Left forelimb (tissue), 1 donor: ENCODE measurements around the gene GPC4.

Experiments used
- DNase-seq: peaks from one replicate; pipeline ENCODE4 v3.0.0-alpha.2; 2018; ENCODE audit warnings: low spot score

The GPC4 gene

DNA sequence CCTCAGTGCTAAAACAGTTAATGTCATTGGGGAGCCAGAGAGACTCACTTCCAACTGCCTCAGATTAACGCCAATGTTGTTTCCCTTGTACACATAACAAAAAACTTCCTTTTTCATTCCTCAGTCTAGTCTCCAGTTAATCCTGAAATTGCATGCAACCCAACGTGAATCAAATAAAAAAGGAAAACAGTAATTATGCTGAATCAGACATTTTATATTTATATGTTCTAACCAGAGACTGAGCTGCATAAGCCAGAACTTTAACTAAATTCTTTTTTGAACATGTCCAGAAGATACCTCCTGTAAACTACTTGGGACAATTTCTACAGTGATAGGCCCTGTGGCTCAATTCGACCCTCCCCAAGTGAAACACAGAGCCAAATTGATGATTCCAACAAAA is 4.7 kb downstream of the GPC4 start:
- DNase-seq: no peak

DNA sequence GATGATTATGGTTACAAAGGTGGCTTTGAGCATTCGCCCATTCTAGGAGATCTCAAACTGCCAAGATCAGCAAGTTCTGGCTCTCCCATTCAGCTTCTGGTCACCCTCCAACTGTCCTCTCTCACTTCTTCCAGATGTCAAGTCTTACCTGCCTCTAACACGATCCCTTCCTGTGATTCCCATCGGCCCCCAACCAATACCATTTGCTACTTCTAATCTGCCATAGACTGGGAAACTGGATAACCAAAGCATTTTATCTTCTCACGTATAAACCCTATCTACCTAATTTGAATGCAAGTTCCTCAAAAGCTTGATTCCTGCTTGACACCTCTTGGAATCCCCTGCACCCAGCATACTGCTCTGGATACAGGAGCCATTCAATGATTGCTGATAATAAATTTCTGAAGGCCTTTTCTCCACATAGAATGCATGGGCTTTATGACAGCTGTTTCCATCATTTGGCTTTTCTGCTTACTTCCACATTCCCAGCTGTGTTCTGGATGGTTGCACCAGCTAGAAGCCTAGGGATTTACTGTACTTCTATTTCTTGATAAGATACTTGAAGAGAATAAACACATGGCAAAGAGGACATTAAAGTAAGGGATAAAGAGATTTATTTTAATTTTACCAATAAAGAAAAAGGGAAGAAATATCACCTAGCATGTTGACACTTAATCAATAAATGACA is 9.6 kb downstream of the GPC4 start:
- DNase-seq: no peak

DNA sequence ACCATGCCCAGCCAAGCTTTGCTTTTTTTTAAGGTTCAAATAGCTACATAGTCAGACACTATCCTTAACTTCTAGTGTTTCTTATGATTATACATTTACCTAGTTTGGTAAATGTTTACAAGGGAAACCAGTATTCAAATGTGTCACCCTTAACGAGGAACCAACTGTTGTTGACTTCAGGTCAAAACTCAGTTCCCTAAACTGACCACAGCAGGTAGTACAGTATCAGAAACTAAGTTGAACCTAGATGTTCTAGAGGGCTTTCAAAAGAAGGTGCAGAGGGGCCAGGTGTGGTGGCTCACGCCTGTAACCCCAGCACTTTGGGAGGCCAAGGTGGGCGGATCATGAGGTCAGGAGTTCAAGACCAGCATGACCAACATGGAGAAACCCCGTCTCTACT is 11.3 kb downstream of the GPC4 start:
- no peak for DNase-seq

DNA sequence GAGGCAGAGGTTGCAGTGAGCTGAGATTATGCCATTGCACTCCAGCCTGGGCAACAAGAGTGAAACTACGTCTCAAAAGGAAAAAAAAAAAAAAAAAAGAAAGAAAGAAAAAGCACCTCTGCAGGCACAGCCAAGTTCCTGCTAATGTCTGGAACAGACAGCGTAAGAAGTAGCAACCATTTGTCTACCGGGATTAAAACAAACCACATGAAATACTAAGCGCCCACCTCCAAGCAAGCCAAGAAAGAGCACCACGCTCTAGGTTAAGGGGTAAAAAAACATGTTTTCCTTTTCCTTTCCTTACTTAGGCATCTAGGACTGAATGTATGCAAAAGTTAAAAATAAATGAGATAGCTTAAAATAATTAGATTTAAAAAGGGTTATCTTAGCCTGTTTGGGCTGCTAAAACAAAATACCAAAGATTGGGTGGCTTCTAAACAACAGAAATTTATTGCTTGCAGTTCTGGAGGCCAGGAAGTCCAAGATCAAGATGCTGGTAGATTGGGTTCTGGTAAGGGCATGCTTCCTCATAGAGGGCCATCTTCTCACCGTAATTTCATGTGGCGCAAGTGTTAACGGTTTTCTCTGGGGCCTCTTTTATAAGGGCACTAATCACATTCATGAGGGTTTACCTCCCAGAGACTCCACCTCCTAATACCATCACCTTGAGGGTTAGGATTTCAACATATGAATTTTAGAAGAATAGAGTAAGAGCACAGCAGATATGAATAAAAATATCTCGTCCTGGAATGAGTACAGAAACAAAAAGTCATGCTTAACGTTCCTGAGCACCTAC is 12.3 kb downstream of the GPC4 start:
- no peak for DNase-seq

DNA sequence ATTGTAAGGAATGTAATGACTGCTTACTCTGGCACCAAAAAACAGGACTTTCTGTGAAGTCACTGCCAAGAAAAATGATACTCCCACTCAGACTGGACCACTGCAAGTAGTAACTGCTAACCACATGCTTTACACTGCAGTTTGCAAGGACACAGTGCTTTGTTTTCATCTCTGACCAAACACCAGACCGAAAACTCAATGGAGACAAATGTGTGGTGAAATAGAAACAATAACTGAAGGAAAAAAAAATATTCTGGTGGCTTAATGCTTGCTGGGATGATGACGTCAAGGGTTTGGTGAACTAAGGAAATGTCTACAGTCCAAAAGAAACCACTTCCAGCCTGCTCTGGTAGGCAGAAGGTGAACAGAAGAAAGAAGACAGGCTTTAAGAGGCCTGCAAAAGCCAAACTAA is 13.2 kb downstream of the GPC4 start:
- no peak for DNase-seq

DNA sequence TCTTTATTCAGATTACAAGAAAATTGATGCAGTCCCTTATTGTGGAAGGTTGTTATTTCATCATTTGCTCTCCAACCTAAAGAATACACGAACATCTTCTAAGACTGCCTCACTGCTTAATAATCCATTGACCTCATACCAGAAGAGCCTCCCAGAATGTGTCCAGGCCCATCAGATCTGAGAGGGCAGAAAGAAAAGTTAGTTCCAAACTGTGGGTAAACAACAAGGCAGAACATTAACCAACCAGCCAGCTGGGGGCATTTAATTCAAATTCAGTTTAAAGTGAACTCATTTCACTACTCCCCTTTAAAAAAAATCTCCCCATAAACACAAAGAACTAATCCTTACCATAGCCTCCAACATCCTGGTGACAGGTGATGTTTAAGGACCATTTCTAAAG is 13.8 kb downstream of the GPC4 start:
- no peak for DNase-seq

DNA sequence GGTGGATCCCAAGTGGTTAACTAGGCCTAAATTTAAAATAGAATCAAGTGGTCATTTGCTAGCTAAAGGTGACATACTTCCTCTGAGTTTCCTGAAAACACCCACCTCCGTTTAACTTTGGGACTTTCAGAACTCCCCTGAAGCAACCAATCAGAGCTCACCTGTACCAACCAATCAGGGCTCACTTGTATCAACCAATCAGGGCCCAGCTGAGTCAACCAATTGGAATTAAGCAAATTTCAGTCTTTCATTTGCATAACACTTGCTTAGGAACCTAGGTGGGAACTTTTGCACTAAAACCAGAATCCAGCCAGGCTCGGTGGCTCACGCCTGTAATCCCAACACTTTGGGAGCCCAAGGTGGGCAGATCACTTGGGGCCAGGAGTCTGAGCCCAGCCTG is 15.9 kb downstream of the GPC4 start:
- no peak for DNase-seq

DNA sequence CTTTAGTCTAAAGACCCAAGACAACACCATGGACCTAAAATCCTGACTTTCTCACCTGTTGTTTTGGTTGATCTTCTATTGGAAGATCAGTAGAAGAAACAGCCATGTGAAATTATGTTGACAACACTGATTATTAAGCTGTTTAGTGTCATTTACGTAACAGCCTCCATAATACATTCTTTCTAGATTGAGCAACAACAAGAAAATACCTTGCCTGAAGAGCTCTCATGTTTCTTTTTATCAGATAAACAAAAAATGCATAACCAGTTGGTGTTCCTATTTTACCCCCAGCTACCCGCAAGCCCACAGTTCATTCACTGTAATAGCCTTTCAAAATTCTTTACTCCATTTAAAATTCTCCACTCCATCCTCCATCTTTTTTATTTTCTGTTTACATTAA is 20.5 kb downstream of the GPC4 start:
- DNase-seq: no peak

DNA sequence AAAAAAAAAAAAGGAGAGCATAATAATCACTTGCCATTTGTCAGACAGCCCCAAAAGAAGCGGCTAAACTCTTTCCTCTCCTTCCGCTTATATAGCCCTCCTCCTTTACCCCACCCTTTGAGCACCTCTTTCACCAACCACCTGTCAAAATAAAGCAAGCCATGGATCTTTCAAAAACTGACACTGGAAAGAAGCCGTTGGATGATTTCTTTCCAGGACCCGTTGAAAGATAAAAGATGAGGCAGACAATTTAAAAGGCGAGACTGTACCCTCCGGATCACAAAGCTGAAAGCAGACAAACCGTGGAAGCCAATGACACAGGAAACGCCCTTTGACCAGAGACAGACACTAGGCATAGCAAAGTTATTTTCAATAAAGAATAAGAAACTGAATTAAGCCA is 22.6 kb downstream of the GPC4 start:
- no peak for DNase-seq

DNA sequence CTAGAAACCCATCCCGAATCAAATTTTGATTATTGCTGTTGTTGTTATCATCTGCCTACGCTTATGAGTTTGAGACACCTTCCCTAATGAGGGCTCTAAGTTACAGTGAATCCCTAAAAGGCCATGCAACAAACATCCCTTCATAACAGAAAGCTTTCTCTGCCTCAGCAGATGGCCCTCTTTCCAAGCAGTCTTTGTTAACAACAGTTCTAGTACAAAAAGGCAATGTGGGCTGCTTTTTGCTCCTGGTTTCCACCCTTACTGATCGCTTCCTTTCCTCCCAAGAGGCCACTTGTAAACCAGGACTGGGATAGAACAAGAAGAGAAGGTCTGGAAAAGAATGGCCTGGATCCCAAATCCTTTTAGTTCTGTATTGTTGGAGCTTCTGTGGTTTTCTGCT is 24.2 kb downstream of the GPC4 start:
- no peak for DNase-seq

DNA sequence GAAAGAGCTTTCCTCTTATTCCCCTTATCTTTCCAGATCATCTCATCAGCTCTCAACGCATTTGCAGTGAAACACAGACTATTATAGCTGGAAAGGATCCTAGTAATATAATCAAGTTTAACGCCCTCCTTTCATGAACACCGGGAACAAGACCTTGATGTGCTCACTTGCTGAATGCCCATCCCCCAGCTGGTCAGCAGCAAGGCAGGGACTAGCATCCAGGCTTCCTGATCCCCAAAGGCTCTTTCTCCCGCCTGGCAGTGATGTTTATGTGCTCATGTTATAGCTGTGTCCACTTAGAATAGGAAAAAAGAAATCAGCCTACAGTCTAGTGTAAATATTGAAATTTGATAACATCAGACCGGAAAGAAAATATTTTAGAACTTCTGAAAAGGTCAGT is 24.6 kb downstream of the GPC4 start:
- no peak for DNase-seq

DNA sequence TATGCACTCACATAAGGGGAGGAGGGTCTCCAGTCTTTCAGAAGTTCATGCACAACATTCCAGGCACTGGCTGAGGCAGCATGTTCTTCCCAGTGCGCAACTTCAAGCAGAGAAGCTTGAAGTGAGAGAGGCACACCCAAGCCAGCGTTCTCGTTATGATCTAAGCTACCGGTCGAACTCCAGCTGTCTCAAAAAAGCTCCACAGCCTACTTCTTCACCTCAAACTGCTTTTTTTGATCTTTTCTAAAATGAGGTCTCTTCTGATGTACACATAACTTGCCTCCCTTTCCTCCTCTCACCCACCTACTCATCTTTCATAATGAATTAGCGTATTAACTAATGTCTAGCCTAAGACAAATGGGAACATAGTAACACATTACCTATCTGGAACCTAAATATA is 25.3 kb downstream of the GPC4 start:
- DNase-seq: no peak

DNA sequence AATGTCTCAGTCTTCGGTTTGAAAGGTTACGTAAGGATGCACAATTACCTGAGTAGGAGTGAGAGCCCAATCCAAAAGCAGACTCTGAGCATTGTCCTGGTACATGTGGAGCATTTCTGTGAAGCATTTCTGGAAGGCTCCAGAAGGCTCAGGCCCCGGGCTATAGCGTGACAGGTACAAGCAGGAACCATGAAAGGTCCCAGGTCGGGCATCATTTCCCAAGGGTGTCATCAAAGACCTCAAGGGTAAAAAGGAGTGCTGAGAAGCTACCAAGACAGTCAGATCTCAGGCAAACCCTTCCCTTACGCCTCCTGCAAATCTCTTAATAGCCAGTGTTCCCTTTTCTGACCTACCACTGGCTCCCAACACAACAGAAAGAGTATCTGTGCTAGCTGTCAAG is 30.8 kb downstream of the GPC4 start:
- no peak for DNase-seq

DNA sequence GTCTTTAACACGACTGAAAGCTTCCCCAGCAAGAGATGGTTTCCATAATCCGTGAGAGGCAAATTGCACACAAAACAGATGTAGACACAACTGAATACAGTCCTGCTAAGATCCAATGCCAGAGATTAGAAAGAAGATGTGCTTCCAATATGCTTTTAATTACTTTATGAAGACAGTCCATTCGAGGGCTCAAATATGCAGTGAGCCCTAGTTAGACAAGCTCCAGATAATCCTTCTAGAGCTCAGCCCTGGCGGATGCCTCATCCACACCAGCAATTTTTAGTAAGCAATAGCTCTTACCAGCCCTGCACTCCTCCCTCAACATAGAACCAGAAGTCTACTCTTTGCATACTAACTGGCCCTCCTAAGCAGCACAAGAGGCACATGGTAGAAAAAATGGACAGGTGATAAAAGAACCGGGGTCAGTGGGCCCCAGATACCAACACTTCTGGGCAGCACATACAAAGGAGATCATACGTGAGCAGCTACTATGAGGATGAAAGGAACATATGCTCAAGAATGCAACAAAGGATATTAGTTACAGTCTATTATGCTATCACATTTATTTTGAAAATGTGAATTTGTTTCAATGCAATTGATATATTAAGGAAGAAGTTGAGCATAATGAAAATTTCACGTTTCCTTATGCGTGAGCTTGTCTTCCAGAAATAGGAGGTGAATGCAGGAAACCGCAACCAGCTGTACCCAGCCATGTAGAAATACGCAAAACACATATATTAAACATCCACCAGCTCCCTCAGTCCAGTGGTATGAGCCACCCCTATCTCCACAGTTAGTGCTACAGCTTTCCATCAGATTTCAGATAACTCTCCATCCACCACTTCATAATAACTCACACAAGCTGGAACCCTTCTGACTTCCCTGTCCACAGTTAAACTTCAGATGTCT is 34.3 kb downstream of the GPC4 start:
- DNase-seq: no peak

DNA sequence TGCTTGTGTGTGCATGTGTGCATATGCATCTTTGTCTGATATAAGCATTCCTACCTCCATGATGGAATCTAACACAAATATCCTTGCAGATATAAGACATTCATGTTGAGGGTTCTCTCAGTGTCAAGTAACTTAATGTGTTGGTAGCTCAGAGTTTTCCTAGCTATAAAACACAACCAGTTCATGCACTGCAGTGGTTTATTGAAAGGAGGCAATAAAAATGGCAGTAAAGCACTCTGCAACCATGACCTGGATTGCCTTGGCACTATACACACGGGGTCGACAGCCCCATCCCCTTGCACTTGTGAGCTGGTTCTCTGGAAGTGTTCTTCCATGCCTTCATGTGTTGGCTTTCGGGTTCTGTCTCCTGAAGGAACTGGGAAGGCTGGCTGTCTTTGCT is 38.9 kb downstream of the GPC4 start:
- no peak for DNase-seq

DNA sequence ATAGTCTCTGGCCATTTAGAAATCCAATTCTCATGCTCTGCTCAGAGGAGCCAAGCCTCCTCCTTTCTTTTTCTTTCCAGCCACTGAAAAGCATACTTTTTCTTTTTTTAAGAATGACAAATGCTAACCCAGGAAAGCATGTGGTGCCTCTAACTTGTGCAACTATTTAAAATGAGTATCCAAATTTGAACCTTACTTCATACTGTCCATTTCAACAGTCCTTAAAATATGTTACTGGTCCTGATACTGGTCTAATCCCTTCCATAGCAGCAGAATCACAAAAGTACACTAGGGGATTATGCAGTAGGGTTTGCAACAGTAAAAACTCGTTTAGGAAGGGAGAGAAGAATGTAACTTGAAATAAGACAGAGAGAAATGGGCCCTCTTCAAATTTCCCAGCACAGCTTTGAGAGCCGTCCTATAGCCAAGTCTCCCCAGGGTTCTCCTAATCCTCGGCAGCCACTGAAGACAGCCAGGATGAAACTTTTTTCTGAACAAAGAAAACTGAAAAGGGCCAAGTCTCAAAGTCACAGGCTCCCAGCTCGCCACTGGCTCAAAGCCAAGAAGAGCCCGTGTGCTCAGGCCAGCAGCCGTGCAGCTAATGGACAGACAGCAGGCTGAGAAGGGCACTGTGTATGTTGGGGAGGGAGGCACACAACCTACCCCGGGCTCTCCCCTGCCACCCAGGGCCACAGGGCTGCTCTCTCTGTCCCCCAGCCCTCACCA is 39.5 kb downstream of the GPC4 start:
- no peak for DNase-seq

DNA sequence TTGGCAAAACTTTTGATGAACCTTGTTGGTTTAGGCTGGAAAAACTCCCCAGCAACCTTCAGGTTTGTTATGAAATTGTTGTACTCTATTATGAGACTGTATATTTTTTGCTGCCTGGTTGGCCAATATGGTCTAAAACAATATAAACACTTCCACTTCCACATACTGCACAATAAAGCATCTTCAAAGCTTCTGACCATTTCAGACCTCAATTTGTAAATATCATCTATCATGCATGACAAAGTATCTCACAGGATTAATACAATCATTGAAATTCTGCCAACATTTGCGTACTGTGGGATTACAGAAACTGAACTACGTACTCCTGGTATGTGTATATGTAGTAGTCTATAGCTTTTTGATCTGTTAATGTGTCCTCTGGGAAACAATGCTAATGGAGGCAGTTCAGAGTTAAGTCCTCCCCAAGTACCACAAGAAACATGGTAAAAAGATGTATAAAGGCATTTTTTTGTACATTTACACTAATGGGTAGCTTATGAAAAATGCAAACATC is 40.4 kb downstream of the GPC4 start:
- no peak for DNase-seq

DNA sequence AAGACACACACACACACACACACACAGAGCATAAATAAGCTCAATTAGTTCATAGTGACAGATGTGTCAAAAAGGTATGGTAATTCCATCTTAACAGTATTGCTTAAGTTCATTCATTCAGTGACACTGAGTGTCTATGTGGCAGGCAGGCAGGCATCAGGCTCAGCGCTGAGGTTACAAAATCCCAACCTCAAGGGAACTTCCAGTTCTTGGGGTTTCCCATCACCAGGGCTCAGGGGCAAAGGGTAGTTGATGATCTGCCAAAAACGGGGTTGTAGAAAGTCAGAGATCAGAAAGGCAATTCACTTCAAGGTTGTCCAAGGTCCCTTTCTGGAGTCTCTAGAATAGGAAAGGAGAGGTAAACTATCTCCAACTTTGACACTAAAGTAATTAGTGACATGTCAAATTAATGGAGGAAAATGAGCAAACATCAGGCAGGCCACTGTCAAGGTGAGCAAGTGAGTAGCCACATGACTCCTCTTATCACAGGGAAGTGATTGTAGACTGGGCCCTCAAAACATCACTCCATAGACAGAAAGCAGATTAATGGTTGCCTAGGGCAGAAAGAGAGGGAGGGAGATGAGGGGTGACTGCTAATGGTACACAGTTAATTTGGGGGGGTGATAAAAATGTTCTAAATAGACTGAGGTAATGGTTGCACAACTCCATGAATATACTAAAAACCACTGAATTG is 41.8 kb downstream of the GPC4 start:
- DNase-seq: no peak

DNA sequence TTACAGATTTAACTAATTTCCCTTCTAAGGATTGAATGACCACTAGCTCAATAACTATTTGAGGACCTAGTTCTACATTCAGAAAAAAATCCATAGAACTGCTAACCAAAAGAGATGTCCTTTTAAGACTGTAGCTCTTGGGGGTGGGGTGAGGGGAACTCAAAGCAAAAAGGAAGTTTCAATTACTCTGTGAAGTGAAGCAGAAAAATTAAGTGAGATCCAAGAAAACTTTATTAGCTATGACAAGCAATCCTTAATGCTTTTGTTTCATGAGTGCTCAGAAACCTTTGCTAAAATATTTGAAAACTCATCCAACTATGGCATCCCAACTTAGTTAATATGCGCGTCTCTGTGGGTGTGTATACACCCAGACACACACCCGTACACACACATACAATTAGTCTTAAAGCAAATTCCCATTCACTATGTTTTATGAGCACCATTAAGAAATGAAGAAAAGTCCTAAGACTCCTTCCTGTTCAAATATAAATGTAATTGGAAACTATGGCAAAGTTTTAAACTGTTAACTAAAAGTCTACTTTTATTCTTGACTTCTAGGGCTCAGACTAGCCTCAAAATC is 44.5 kb downstream of the GPC4 start:
- no peak for DNase-seq

DNA sequence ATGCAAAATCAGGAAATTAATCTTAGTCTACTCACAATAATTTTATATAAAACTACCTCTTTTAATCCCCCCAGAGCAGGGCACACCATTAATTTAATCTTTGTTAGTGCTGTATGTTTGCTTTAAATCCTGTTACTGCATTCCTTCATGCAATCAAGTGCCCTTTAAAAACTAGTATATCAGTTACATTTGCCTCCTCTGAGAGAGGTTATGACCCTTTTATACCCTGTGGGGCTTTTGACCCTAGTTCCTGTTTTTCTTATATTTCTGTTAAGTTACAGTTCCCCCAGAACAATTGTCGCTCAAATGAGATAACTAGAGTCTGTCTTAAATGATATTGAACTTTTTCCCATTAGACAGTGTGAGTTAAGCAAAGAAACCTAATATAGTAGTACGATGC is 46.2 kb downstream of the GPC4 start:
- DNase-seq: no peak

DNA sequence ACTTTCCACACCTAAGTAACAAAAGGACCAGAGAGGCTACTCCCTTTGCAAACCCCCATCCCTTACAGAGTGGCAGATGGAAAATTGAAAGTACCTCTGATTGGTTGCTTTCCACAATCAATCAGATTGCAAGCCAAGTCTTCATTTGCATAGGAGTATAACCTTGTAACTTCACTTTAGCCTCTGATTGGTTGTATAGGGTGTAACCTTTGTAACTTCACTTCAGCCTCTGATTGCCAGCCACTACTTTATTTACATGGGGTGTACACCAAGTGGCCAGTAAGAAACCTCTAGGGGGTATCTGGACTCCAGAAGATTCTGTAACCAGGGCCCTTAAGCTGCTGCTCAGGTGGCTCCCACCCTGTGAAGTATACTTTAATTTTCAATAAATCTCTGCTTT is 48.6 kb downstream of the GPC4 start:
- no peak for DNase-seq
